ENCODE data around the gene ZNF569.
"Not testable (repeated sequence)": the region's sequence is repeated elsewhere in the genome, so short reads cannot be mapped to it uniquely, and the experiment has no call there.

ZNF569 gene

DNA sequence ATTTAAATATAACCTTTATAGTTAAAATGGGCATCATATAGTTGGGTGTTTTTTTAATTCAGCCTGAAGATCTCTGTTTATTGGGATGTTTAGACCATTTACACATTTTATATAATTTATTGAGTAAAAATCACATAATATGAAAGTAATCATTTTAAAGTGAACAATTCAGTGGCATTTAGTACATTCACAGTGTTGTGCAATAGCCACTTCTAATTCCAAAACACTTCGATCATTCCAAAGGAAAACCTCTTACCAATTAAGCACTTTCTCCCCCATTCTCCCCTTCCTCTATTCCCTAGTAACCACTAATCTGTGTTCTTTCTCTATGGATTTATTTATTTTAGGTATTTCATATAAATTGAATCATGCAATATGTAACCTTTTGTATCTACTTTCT, 66.2 kb downstream of the ZNF569 start:
- no peak for DNase-seq (ENCODE audit: low read depth)

DNA sequence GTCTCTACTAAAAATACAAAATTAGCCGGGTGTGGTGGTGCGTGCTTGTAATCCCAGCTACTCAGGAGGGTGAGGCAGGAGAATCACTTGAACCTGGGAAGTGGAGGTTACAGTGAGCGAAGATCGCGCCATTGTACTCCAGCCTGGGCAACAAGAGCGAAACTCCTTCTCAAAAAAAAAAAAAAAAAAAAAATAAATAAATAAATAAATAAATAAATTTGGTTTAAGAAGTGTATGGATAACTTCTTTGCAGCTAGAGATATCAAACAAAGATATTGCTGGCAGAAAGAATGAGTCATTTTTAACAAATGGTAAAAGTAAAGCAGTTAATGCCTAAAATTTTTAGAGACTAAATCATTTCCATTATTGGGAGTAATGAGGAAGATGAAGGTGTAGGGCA, 75.8 kb downstream of the ZNF569 start:
- DNase-seq (ENCODE audit: low read depth): not testable (repeated sequence)

DNA sequence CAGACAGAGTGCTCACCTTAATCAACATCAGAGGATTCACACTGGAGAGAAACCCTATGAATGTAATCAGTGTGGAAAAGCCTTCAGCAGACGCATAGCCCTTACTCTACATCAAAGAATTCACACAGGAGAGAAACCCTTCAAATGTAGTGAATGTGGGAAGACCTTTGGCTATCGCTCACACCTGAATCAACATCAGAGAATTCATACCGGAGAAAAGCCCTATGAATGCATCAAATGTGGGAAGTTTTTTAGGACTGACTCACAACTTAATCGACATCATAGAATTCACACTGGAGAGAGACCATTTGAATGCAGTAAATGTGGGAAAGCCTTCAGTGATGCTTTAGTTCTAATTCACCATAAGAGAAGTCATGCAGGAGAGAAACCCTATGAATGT, 78.0 kb downstream of the ZNF569 start:
- no peak for DNase-seq (ENCODE audit: low read depth)

DNA sequence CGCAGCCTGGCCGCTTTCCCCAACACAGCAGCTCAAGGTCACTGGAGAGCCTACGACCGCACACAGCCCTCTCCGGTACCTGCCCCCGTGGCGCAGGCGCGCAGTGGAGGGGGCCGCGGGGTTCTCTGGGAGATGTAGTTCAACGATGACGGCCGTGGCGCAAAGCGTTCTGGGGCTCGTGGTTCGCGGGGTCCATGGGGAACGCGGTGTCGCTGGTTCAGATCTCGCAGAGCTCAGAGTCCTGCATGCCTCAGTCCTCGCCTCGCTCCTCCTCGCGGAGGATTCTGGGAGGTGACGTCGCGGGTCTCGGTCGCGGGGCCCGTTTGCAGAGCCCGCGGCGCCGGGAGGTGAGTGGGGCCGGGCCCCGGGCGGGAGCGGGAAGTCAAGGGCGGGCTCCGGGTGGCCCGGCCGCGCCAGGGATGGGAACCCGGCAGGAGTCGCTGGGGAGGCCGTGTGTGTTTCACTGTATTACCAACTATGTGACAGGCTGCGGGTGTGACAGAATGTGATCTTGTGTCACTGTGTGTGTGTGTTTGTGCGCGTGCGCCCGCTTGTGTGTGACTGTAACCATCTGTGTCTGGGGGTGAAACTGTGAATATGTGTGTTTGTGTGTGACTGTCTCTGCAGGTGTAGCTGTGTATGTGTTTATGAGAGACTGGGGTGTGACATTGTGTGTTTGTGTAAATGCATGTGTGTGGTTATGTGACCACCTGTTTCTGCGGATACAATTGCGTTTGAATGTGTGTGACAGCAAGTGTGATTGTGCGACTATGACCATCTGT, 96.2 kb downstream of the ZNF569 start, which contains the start of gene ZNF527:
Gene ZNF527 (plus strand): TSS at position 220 of the 782 bp plus-strand sequence. CDS start 3,100 bp downstream, outside the sequence.
- peak; percentile 99 for DNase-seq (ENCODE audit: low read depth)

DNA sequence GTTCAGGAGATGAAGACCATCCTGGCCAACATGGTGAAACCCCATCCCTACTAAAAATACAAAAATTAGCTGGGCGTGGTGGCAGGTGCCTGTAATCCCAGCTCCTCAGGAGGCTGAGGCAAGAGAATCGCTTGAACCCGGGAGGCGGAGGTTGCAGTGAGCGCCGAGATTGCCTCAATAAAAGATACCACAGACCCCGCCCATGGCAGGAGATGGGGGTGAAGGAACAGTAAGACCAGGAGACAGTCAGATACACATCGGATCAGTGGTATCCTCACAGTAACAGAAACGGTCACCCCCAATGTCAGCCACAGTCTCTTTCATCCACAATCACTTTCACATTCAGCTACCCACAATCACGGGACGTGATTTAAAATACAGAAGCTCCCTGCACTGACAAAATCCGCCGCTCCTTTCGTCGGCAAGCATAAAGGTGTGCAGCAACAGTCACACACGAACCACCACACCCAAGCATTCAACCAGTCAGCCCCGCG, 96.8 kb downstream of the ZNF569 start:
- not testable (repeated sequence) for DNase-seq (ENCODE audit: low read depth)

DNA sequence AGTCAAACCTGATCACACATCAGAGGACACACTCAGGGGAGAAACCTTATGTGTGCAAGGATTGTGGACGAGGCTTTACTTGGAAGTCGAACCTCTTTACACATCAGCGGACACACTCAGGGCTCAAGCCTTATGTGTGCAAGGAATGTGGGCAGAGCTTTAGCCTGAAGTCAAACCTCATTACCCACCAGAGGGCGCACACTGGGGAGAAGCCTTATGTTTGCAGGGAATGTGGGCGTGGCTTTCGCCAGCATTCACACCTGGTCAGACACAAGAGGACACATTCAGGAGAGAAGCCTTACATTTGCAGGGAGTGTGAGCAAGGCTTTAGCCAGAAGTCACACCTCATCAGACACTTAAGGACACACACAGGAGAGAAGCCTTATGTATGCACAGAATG, 104.5 kb downstream of the ZNF569 start:
- peak; percentile 36 for DNase-seq (ENCODE audit: low read depth)

DNA sequence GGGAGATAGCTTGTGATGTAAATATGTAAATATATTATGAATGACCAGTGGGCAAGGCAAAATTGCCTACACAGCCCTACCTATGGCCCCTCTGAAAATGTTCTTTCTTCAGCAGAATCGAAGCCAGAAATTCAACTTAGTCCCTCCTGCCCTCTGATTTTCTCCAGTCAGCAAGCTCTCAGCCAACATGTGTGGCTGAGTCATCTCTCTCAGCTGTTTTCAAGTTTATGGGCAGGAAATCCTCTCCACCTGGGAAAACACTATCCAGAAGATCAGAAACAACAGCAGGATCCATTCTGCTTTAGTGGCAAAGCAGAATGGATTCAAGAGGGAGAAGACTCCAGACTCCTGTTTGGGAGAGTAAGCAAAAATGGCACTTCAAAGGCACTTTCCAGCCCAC, 105.2 kb downstream of the ZNF569 start:
- DNase-seq (ENCODE audit: low read depth): peak; percentile 85

Data from iris pigment epithelial cell (primary cell).